CD8-positive, alpha-beta memory T cell (primary cell): Measurements from ENCODE around the gene STK39. TPM values are rescaled to one million over a fixed set of nuclear protein-coding genes. Genes with fewer than 3 reads are reported as not detected.

Experiments
- CTCF ChIA-PET: fragments of 350-600 bp; sonication (Branson Sonifier 250); formaldehyde crosslinking; loops from one replicate; lab custom pipeline; 2021; ENCODE audit warnings: antibody characterized with exemption; lab: Charles Lee
- POLR2A ChIA-PET: fragments of 350-600 bp; sonication (Branson Sonifier 250); formaldehyde crosslinking; loops from one replicate; lab custom pipeline; 2021; ENCODE audit warnings: antibody characterized with exemption; lab: Charles Lee
- DNase-seq, 5 donors: peaks; one replicate each; pipeline versions ENCODE4 v3.0.0 to v3.0.0-alpha.2; 2020 to 2022; ENCODE audit warnings: mixed read lengths in 1 of 5
- H3K27ac ChIP-seq: one replicate; pipeline ENCODE4 v1.7.0; 2013; ENCODE audit warnings: low read depth, mild to moderate bottlenecking, low read length, moderate library complexity
- H3K27me3 ChIP-seq: 2 replicates; pipeline ENCODE4 v1.7.0; 2013; ENCODE audit warnings: low read length, mild to moderate bottlenecking; ENCODE audit not compliant: insufficient read depth, poor library complexity, severe bottlenecking
- H3K36me3 ChIP-seq: 2 replicates; pipeline ENCODE4 v1.7.0; 2013; ENCODE audit warnings: mild to moderate bottlenecking, low read length, moderate library complexity; ENCODE audit not compliant: insufficient read depth
- H3K4me1 ChIP-seq: 2 replicates; pipeline ENCODE4 v1.7.0; 2013; ENCODE audit warnings: mild to moderate bottlenecking, low read length, moderate library complexity; ENCODE audit not compliant: insufficient read depth
- H3K4me3 ChIP-seq: 2 replicates; pipeline ENCODE4 v1.7.0; 2013; ENCODE audit warnings: mild to moderate bottlenecking, low read length
- H3K9me3 ChIP-seq: 2 replicates; pipeline ENCODE4 v1.7.0; 2013; ENCODE audit warnings: mild to moderate bottlenecking, low read length
- H3K27ac Mint-ChIP-seq, 8 donors: one replicate each; pipeline ENCODE4 v1.8.0; 2020 to 2021; ENCODE audit warnings: mixed read lengths in 8 of 8, mild to moderate bottlenecking in 6 of 8, inconsistent platforms in 3 of 8, moderate library complexity in 3 of 8
- H3K27me3 Mint-ChIP-seq, 2 donors: one replicate each; pipeline ENCODE4 v1.8.0; 2020 to 2021; ENCODE audit warnings: mixed read lengths in 2 of 2, mild to moderate bottlenecking in 1 of 2, moderate library complexity in 1 of 2
- H3K36me3 Mint-ChIP-seq, 3 donors: one replicate each; pipeline ENCODE4 v1.8.0; 2020 to 2021; ENCODE audit warnings: mixed read lengths in 3 of 3, inconsistent platforms in 1 of 3, mild to moderate bottlenecking in 1 of 3
- H3K4me1 Mint-ChIP-seq, 3 donors: one replicate each; pipeline ENCODE4 v1.8.0; 2020 to 2021; ENCODE audit warnings: mixed read lengths in 3 of 3, inconsistent platforms in 1 of 3, mild to moderate bottlenecking in 1 of 3
- H3K4me3 Mint-ChIP-seq, 7 donors: one replicate each; pipeline ENCODE4 v1.8.0; 2020 to 2021; ENCODE audit warnings: mixed read lengths in 7 of 7, mild to moderate bottlenecking in 6 of 7, moderate library complexity in 4 of 7, inconsistent platforms in 2 of 7
- H3K9me3 Mint-ChIP-seq, 5 donors: one replicate each; pipeline ENCODE4 v1.8.0; 2020 to 2022; ENCODE audit warnings: mixed read lengths in 5 of 5, mild to moderate bottlenecking in 3 of 5, moderate library complexity in 2 of 5, inconsistent platforms in 1 of 5
- polyA plus RNA-seq: library from polyadenylated mRNA; unstranded; fragments of 300-500 nt; fragmentation: Illumina TruSeq; gene quantifications from one replicate; pipeline ENCODE4 v1.2.3, GENCODE V29; 2021
- total RNA-seq, 2 experiments: library from RNA; stranded (reverse); gene quantifications; one replicate each; pipeline ENCODE4 v1.2.3, GENCODE V29; 2021

STK39 gene
- total and polyA plus RNA-seq, 3 experiments from 2014 or later, result 11.2 to 28.3 (median 25.7) TPM

GRCh38 chr2:167929484-167929883 is 317.9 kb downstream of the STK39 start:
- H3K4me3 ChIP-seq, result no peak overlapping the region
- Mint-ChIP-seq H3K27me3 (peaks cover 6 to 8% of the 10 kb centered on the region in 2 donors), H3K36me3 (no peaks in the 10 kb centered on the region), H3K4me3 (no peak overlapping the region), H3K27ac (no peak overlapping the region), H3K9me3 (no peaks in the 10 kb centered on the region), H3K4me1 (no peaks in the 10 kb centered on the region)
- no peaks in the 10 kb centered on the region for H3K36me3 ChIP-seq
- no peaks in the 10 kb centered on the region for H3K27me3 ChIP-seq
- POLR2A ChIA-PET, result no interaction called here
- H3K9me3 ChIP-seq, result no peaks in the 10 kb centered on the region
- no peak overlapping the region for H3K27ac ChIP-seq
- CTCF ChIA-PET, result interaction anchor here (1.1 kb wide), 1 partner anchor 9 kb away, joined by 3 read pairs; no protein-coding TSS in a partner anchor
- no peaks in the 10 kb centered on the region for H3K4me1 ChIP-seq
- no peak for DNase-seq

DNA sequence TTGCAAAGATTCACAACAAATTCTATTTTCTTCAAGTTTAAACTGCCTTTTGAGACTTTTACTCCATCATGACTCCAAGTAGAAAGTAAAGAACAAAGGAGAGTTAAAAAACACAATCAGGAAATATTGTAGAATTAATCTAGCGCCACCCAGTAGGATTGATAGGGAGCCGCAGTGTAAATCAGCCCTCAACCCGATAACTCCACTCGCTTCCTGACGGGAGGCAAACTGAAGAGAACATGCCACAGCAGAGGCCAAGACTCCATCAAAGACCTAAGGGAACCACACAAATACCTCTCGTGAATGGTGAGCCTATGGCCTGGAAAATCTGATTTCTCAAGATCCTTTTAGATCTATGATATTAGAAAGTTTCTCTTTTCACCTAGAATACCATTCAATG is 319.0 kb downstream of the STK39 start:
- Histone ChIP-seq H3K27ac (no peak overlapping the region), H3K4me1 (no peaks in the 10 kb centered on the region), H3K27me3 (no peaks in the 10 kb centered on the region), H3K4me3 (no peak overlapping the region), H3K9me3 (no peaks in the 10 kb centered on the region), H3K36me3 (no peaks in the 10 kb centered on the region)
- no peak overlapping the region for H3K4me3 Mint-ChIP-seq
- no peaks in the 10 kb centered on the region for H3K4me1 Mint-ChIP-seq
- H3K27ac Mint-ChIP-seq, result no peak overlapping the region
- no peak for DNase-seq
- peaks cover 6 to 8% of the 10 kb centered on the region in 2 donors for H3K27me3 Mint-ChIP-seq
- POLR2A ChIA-PET, result no interaction called here
- no peaks in the 10 kb centered on the region for H3K36me3 Mint-ChIP-seq
- no peaks in the 10 kb centered on the region for H3K9me3 Mint-ChIP-seq
- CTCF ChIA-PET, result interaction anchor here (1.1 kb wide), 1 partner anchor 10 kb away, joined by 3 read pairs; no protein-coding TSS in a partner anchor

- Mint-ChIP-seq H3K36me3 (no peaks in the 10 kb centered on the region), H3K4me3 (no peak overlapping the region), H3K4me1 (no peaks in the 10 kb centered on the region), H3K27ac (no peak overlapping the region), H3K27me3 (peaks cover 0 to 4% of the 10 kb centered on the region in 2 donors), H3K9me3 (peaks cover 0 to 1% (median 0%) of the 10 kb centered on the region in 5 donors)
- DNase-seq, result no peak
- Histone ChIP-seq H3K27me3 (no peaks in the 10 kb centered on the region), H3K4me1 (no peaks in the 10 kb centered on the region), H3K27ac (no peak overlapping the region), H3K9me3 (no peaks in the 10 kb centered on the region), H3K4me3 (no peak overlapping the region), H3K36me3 (no peaks in the 10 kb centered on the region)
- CTCF ChIA-PET, result no interaction called here
- POLR2A ChIA-PET, result no interaction called here
Measured at GRCh38 chr2:167925758-167926157, 321.6 kb downstream of the STK39 start.

GRCh38 chr2:167924556-167924955 is 322.8 kb downstream of the STK39 start:
- Histone ChIP-seq H3K4me3 (no peak overlapping the region), H3K36me3 (no peaks in the 10 kb centered on the region), H3K9me3 (no peaks in the 10 kb centered on the region), H3K27ac (no peak overlapping the region), H3K27me3 (no peaks in the 10 kb centered on the region), H3K4me1 (no peaks in the 10 kb centered on the region)
- CTCF ChIA-PET, result no interaction called here
- peaks cover 3% of the 10 kb centered on the region in 2 donors for H3K27me3 Mint-ChIP-seq
- H3K27ac Mint-ChIP-seq, result no peak overlapping the region
- H3K4me3 Mint-ChIP-seq, result no peak overlapping the region
- POLR2A ChIA-PET, result no interaction called here
- DNase-seq, result no peak
- H3K36me3 Mint-ChIP-seq, result no peaks in the 10 kb centered on the region
- peaks cover 0 to 1% (median 0%) of the 10 kb centered on the region in 5 donors for H3K9me3 Mint-ChIP-seq
- H3K4me1 Mint-ChIP-seq, result no peaks in the 10 kb centered on the region

GRCh38 chr2:167916756-167917155 is 330.6 kb downstream of the STK39 start:
- CTCF ChIA-PET, result no interaction called here
- H3K27ac ChIP-seq, result no peak overlapping the region
- H3K4me3 ChIP-seq, result no peak overlapping the region
- no peaks in the 10 kb centered on the region for H3K27me3 ChIP-seq
- POLR2A ChIA-PET, result no interaction called here
- Mint-ChIP-seq H3K27me3 (peaks cover 5 to 21% of the 10 kb centered on the region in 2 donors), H3K27ac (no peak overlapping the region), H3K4me1 (no peaks in the 10 kb centered on the region), H3K9me3 (no peaks in the 10 kb centered on the region), H3K36me3 (no peaks in the 10 kb centered on the region), H3K4me3 (no peak overlapping the region)
- no peaks in the 10 kb centered on the region for H3K4me1 ChIP-seq
- no peaks in the 10 kb centered on the region for H3K9me3 ChIP-seq
- no peaks in the 10 kb centered on the region for H3K36me3 ChIP-seq
- no peak for DNase-seq

GRCh38 chr2:167914969-167915368 is 332.4 kb downstream of the STK39 start:
- Mint-ChIP-seq H3K27ac (no peak overlapping the region), H3K4me3 (no peak overlapping the region), H3K9me3 (no peaks in the 10 kb centered on the region), H3K36me3 (no peaks in the 10 kb centered on the region), H3K4me1 (no peaks in the 10 kb centered on the region), H3K27me3 (peaks cover 5 to 30% of the 10 kb centered on the region in 2 donors)
- no peaks in the 10 kb centered on the region for H3K9me3 ChIP-seq
- ChIA-PET CTCF (no interaction called here), POLR2A (no interaction called here)
- H3K4me3 ChIP-seq, result no peak overlapping the region
- no peak overlapping the region for H3K27ac ChIP-seq
- no peaks in the 10 kb centered on the region for H3K36me3 ChIP-seq
- no peak for DNase-seq
- no peaks in the 10 kb centered on the region for H3K4me1 ChIP-seq
- no peaks in the 10 kb centered on the region for H3K27me3 ChIP-seq

GRCh38 chr2:167908786-167909185 is 338.6 kb downstream of the STK39 start:
- no peaks in the 10 kb centered on the region for H3K27me3 ChIP-seq
- no peak overlapping the region for H3K4me3 ChIP-seq
- ChIA-PET POLR2A (no interaction called here), CTCF (no interaction called here)
- no peaks in the 10 kb centered on the region for H3K36me3 Mint-ChIP-seq
- H3K27ac Mint-ChIP-seq, result no peak overlapping the region
- H3K27me3 Mint-ChIP-seq, result peaks cover 3 to 19% of the 10 kb centered on the region in 2 donors
- H3K4me1 ChIP-seq, result no peaks in the 10 kb centered on the region
- H3K9me3 ChIP-seq, result no peaks in the 10 kb centered on the region
- no peaks in the 10 kb centered on the region for H3K36me3 ChIP-seq
- no peak overlapping the region for H3K27ac ChIP-seq
- H3K4me1 Mint-ChIP-seq, result no peaks in the 10 kb centered on the region
- H3K9me3 Mint-ChIP-seq, result no peaks in the 10 kb centered on the region
- DNase-seq, result no peak
- no peak overlapping the region for H3K4me3 Mint-ChIP-seq

DNA sequence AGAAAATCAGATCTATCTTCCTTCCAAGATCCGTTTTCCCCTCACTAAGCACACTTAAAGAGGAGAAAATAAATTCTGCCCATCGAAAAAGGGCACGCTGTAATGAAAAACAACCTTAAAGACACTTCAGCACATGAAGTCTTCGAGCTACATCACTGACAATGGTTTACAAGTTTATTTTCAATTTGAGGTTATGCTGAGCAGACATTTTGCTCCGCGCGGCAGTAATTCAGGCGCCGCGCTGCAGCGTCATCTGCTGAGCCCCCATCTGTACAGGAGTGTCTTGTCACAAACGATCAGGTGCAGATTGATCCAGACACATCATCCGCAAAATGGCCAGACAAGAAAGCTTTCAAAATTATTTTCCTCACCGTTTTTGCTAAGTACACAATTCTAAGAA is 341.7 kb downstream of the STK39 start:
- Histone ChIP-seq H3K27ac (no peak overlapping the region), H3K9me3 (no peaks in the 10 kb centered on the region), H3K4me1 (no peaks in the 10 kb centered on the region), H3K4me3 (no peak overlapping the region), H3K36me3 (no peaks in the 10 kb centered on the region), H3K27me3 (no peaks in the 10 kb centered on the region)
- H3K4me3 Mint-ChIP-seq, result no peak overlapping the region
- H3K27ac Mint-ChIP-seq, result no peak overlapping the region
- ChIA-PET CTCF (no interaction called here), POLR2A (no interaction called here)
- H3K27me3 Mint-ChIP-seq, result peaks cover 3 to 21% of the 10 kb centered on the region in 2 donors
- no peaks in the 10 kb centered on the region for H3K36me3 Mint-ChIP-seq
- no peak for DNase-seq
- H3K9me3 Mint-ChIP-seq, result no peaks in the 10 kb centered on the region
- no peaks in the 10 kb centered on the region for H3K4me1 Mint-ChIP-seq
